Endothelial cell of umbilical vein (primary cell): ENCODE results near the gene CYP39A1. TPM values are rescaled to one million over a fixed set of nuclear protein-coding genes. Genes with fewer than 3 reads are reported as not detected.

Source experiments
- BruUV-seq: library from RNA; stranded (reverse); fragments of 400-500 nt; replicated peaks from 2 replicates; lab custom pipeline; 2021; lab: Mats Ljungman, UMichigan
- CTCF ChIA-PET: fragments of 300-600, 350-600 bp; sonication (Branson Sonifier 250); formaldehyde crosslinking; loops from one replicate; lab custom pipeline; 2021; ENCODE audit warnings: antibody characterized with exemption, inconsistent platforms; lab: Charles Lee
- POLR2A ChIA-PET: fragments of 300-600, 350-600 bp; sonication (Branson Sonifier 250); formaldehyde crosslinking; loops from one replicate; lab custom pipeline; 2021; ENCODE audit warnings: antibody characterized with exemption, inconsistent platforms; lab: Charles Lee
- DNase-seq: peaks from one replicate; pipeline ENCODE4 v3.0.0-alpha.2; 2011; ENCODE audit warnings: low read depth, low spot score
- FAIRE-seq: peaks from 2 replicates; lab custom pipeline; 2011; peaks lifted over from hg19 to GRCh38; lab: Jason Lieb, UNC
- H2AFZ ChIP-seq: 2 replicates; pipeline ENCODE4 v1.6.0; 2012; ENCODE audit warnings: low read depth, low read length, control low read depth, inconsistent platforms
- H3K27ac ChIP-seq: 2 replicates; pipeline ENCODE4 v1.5.1; 2011; ENCODE audit warnings: low read depth, mild to moderate bottlenecking, control low read depth, low read length, moderate library complexity; ENCODE audit not compliant: insufficient read depth
- H3K27me3 ChIP-seq, 2 experiments: 2 replicates each; pipeline versions ENCODE4 v1.6.0 to v1.6.1; 2011; ENCODE audit warnings: low read length in 2 of 2, mixed read lengths in 1 of 2; ENCODE audit not compliant: control insufficient read depth in 2 of 2, insufficient read depth in 2 of 2
- H3K36me3 ChIP-seq, 2 experiments: 2 replicates in 1 of 2; 3 replicates in 1 of 2; pipeline ENCODE4 v1.5.1; 2011; ENCODE audit warnings: low read length in 2 of 2, mild to moderate bottlenecking in 1 of 2, moderate library complexity in 1 of 2; ENCODE audit not compliant: control insufficient read depth in 2 of 2, insufficient read depth in 2 of 2; ENCODE audit errors: extremely low read depth in 1 of 2
- H3K4me1 ChIP-seq: 3 replicates; pipeline ENCODE4 v1.5.1; 2011; ENCODE audit warnings: mild to moderate bottlenecking, low read length; ENCODE audit not compliant: control insufficient read depth, insufficient read depth; ENCODE audit errors: extremely low read depth
- H3K4me2 ChIP-seq: 2 replicates; pipeline ENCODE4 v1.6.1; 2011; ENCODE audit warnings: low read length, control low read depth, mixed read lengths; ENCODE audit not compliant: insufficient read depth
- H3K4me3 ChIP-seq, 3 experiments: fragments of 200-600 bp in 1 of 3; sonication (generic), shearing (Covaris generic) in 1 of 3; replicated peaks in 1 of 3; 2 replicates each; pipeline ENCODE4 v1.5.1; 2011 to 2016; ENCODE audit warnings: control low read depth in 3 of 3, low read length in 3 of 3, mild to moderate bottlenecking in 2 of 3, inconsistent platforms in 1 of 3, low read depth in 1 of 3, moderate library complexity in 1 of 3; ENCODE audit not compliant: insufficient read depth in 1 of 3
- H3K79me2 ChIP-seq: 2 replicates; pipeline ENCODE4 v1.6.0; 2012; ENCODE audit warnings: low read length, inconsistent platforms; ENCODE audit not compliant: control insufficient read depth, insufficient read depth
- H3K9ac ChIP-seq: replicated peaks from 2 replicates; pipeline ENCODE3; 2011; ENCODE audit warnings: low read length, control low read depth; ENCODE audit not compliant: insufficient read depth; ENCODE audit errors: extremely low read depth
- H3K9me1 ChIP-seq: replicated peaks from 3 replicates; pipeline ENCODE4 v1.6.0; 2011; ENCODE audit warnings: mild to moderate bottlenecking, low read length; ENCODE audit not compliant: control insufficient read depth, insufficient read depth; ENCODE audit errors: extremely low read depth
- H3K9me3 ChIP-seq: replicated peaks from 2 replicates; pipeline ENCODE4 v1.5.1; 2012; ENCODE audit warnings: low read length, inconsistent platforms; ENCODE audit not compliant: control insufficient read depth, insufficient read depth
- H4K20me1 ChIP-seq: replicated peaks from 2 replicates; pipeline ENCODE3; 2011; ENCODE audit warnings: mild to moderate bottlenecking, low read length; ENCODE audit not compliant: control insufficient read depth, insufficient read depth; ENCODE audit errors: extremely low read depth
- CTCF ChIP-seq, 2 donors: IDR thresholded peaks; 1 replicate in 1 of 2; 2 replicates in 1 of 2; pipeline ENCODE4 v1.5.1; 2011; ENCODE audit warnings: low read length in 2 of 2, mild to moderate bottlenecking in 2 of 2, moderate library complexity in 2 of 2, control low read depth in 1 of 2, inconsistent platforms in 1 of 2, low read depth in 1 of 2; ENCODE audit not compliant: insufficient read depth in 1 of 2; ENCODE audit errors: extremely low read depth in 1 of 2
- EZH2 ChIP-seq: IDR thresholded peaks from 2 replicates; pipeline ENCODE4 v1.6.1; 2012; ENCODE audit warnings: borderline replicate concordance, low read depth, mild to moderate bottlenecking, moderate library complexity, low read length, inconsistent platforms; ENCODE audit not compliant: severe bottlenecking
- FOS ChIP-seq: IDR thresholded peaks from 2 replicates; pipeline ENCODE4 v1.6.1; 2011; ENCODE audit warnings: mild to moderate bottlenecking, low read length, moderate library complexity, borderline replicate concordance; ENCODE audit not compliant: insufficient read depth
- GATA2 ChIP-seq: IDR thresholded peaks from 2 replicates; pipeline ENCODE4 v1.7.0; 2011; ENCODE audit warnings: low read depth, mild to moderate bottlenecking, moderate library complexity, mixed read lengths, low read length; ENCODE audit not compliant: insufficient read length, insufficient read depth
- JUN ChIP-seq: IDR thresholded peaks from 2 replicates; pipeline ENCODE4 v1.6.1; 2011; ENCODE audit warnings: borderline replicate concordance, low read depth; ENCODE audit not compliant: insufficient read length, insufficient read depth
- MAX ChIP-seq: IDR thresholded peaks from 2 replicates; pipeline ENCODE4 v1.6.1; 2011; ENCODE audit not compliant: insufficient read depth, insufficient read length
- MYC ChIP-seq: IDR thresholded peaks from one replicate; pipeline ENCODE4 v1.6.1; 2011; ENCODE audit warnings: mild to moderate bottlenecking, low read depth, low read length
- POLR2A ChIP-seq: IDR thresholded peaks from 2 replicates; pipeline ENCODE4 v1.6.1; 2012; ENCODE audit warnings: low read depth, mild to moderate bottlenecking, control low read depth, low read length
- POLR2AphosphoS5 ChIP-seq: IDR thresholded peaks from 2 replicates; pipeline ENCODE4 v1.6.1; 2012; ENCODE audit warnings: low read depth, mild to moderate bottlenecking, control low read depth, low read length, moderate library complexity; ENCODE audit not compliant: insufficient read depth
- dilution Hi-C: fragments of 300-500 bp; cut with MboI; formaldehyde crosslinking; loops from one replicate; pipeline ENCODE4 v1.15.0; 2019; ENCODE audit warnings: low sequenced_read_pairs; ENCODE audit not compliant: extremely low pct_ligation_motif_present
- intact Hi-C: fragments of 100-400 bp; cut with micrococcal nuclease; formaldehyde crosslinking; loops from one replicate; pipeline ENCODE4 v1.10.0; 2022
- polyA plus RNA-seq, 4 experiments: library from polyadenylated mRNA; depleted of rRNA in 3 of 4; stranded (reverse) in 3 of 4; unstranded in 1 of 4; fragments of >200 nt; gene quantifications; 2 replicates each; pipeline versions ENCODE4 v1.2.1 to v1.2.3, GENCODE V29; 2011 to 2012; ENCODE audit warnings: missing spikeins in 1 of 4
- total RNA-seq: library from RNA; stranded (reverse); gene quantifications from 2 replicates; pipeline ENCODE4 v1.2.3, GENCODE V29; 2021

Gene CYP39A1
- total and polyA plus RNA-seq, 2 donors (not counting 3 experiments of a cell fraction or from before 2014, with no cell fraction given) = not detected

GRCh38 chr6:46628498-46628897 lies 24.1 kb downstream of the CYP39A1 start:
- H3K36me3 ChIP-seq = no peaks in the 10 kb centered on the region
- no peaks in the 10 kb centered on the region for H3K4me1 ChIP-seq
- CTCF ChIA-PET = no interaction called here
- FAIRE-seq = no peak
- H3K9me1 ChIP-seq = no peaks in the 10 kb centered on the region
- intact Hi-C loops = no loop called here
- no peak overlapping the region for H3K27ac ChIP-seq
- BruUV-seq = no TSS peak
- H3K79me2 ChIP-seq = no peaks in the 10 kb centered on the region
- POLR2A ChIA-PET = no interaction called here
- H3K9ac ChIP-seq = no peak overlapping the region
- no peaks in the 10 kb centered on the region for H3K27me3 ChIP-seq
- no peaks in the 10 kb centered on the region for H4K20me1 ChIP-seq
- no peak overlapping the region for H2AFZ ChIP-seq
- H3K4me2 ChIP-seq = no peak overlapping the region
- DNase-seq = no peak
- H3K9me3 ChIP-seq = no peaks in the 10 kb centered on the region
- TF ChIP-seq JUN (no peak), MAX (no peak), POLR2AphosphoS5 (no peak), GATA2 (no peak)
- dilution Hi-C loops = no loop called here
- no peak overlapping the region for H3K4me3 ChIP-seq

- Histone ChIP-seq H3K27ac (no peak overlapping the region), H3K4me1 (no peaks in the 10 kb centered on the region), H3K9ac (no peak overlapping the region), H3K9me1 (no peaks in the 10 kb centered on the region), H3K4me3 (no peak overlapping the region), H3K36me3 (no peaks in the 10 kb centered on the region), H3K9me3 (no peaks in the 10 kb centered on the region), H3K79me2 (no peaks in the 10 kb centered on the region), H3K27me3 (no peaks in the 10 kb centered on the region), H2AFZ (no peak overlapping the region), H4K20me1 (no peaks in the 10 kb centered on the region), H3K4me2 (no peak overlapping the region)
- DNase-seq (no peak), FAIRE-seq (no peak)
- intact Hi-C loops = loop anchor here (1.0 to 2.0 kb wide), 6 partner anchors 208 to 697 kb away; no protein-coding TSS in a partner anchor
- dilution Hi-C loops = no loop called here
- BruUV-seq = no TSS peak
- POLR2A ChIA-PET = no interaction called here
- CTCF ChIA-PET = no interaction called here
- TF ChIP-seq EZH2 (no peak), POLR2A (no peak), JUN (no peak), MYC (no peak), GATA2 (no peak), MAX (no peak), POLR2AphosphoS5 (no peak), CTCF (IDR thresholded peaks at IDR 0.05; ENCODE audit: extremely low read depth in 1 of 2, insufficient read depth in 1 of 2, low read depth in 1 of 2, low read length in 2 of 2) (no peak), FOS (no peak)
These were observed 25.6 kb downstream of the CYP39A1 start for GRCh38 chr6:46626976-46627375.
